Esophagus muscularis mucosa (tissue), 4 donors: ENCODE measurements around the gene RNF20.

Experiments
- EP300 ChIP-seq: sonication (generic); formaldehyde crosslinking; IDR thresholded peaks from one replicate; pipeline ENCODE4 v1.6.1; 2017; ENCODE audit warnings: antibody characterized with exemption
- POLR2A ChIP-seq: fragments of 450-650 bp; IDR thresholded peaks from one replicate; pipeline ENCODE4 v1.6.1; 2017; ENCODE audit warnings: antibody characterized with exemption, moderate library complexity, mild to moderate bottlenecking, low read depth
- POLR2AphosphoS5 ChIP-seq, 2 donors: sonication (generic); formaldehyde crosslinking; IDR thresholded peaks; one replicate each; pipeline ENCODE4 v1.6.1; 2017; ENCODE audit warnings: antibody characterized with exemption in 2 of 2
- TF ChIP-seq, protein P1 (sequence below), 3 experiments: fragments of 200-600 bp in 2 of 3; fragments of 450-650 bp in 1 of 3; sonication (generic) in 2 of 3; IDR thresholded peaks; one replicate each; pipeline ENCODE4 v1.5.1; 2017 to 2019; ENCODE audit warnings: antibody characterized with exemption in 3 of 3, mild to moderate bottlenecking in 2 of 3, moderate library complexity in 1 of 3

DNA sequence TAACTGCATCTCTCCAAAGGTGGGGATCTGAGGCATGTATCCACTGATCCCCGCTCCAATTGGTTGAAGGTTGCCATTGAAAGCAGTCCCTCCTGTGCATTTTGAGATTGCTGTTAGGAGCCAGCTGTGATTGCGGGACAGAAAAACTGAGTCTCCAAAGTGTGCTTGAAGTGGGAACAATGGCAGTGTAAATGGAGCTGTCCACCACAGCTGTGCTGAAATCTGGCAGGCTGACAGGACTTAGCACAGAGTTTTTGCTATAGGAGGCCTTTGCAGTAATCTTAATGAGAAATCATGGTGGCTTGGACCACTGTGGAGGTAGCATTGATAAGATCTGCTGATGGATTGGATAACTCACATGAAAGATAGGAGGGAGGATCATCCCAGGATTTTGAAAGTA lies 3.3 kb downstream of the RNF20 start:
- TF ChIP-seq, protein P1, sequence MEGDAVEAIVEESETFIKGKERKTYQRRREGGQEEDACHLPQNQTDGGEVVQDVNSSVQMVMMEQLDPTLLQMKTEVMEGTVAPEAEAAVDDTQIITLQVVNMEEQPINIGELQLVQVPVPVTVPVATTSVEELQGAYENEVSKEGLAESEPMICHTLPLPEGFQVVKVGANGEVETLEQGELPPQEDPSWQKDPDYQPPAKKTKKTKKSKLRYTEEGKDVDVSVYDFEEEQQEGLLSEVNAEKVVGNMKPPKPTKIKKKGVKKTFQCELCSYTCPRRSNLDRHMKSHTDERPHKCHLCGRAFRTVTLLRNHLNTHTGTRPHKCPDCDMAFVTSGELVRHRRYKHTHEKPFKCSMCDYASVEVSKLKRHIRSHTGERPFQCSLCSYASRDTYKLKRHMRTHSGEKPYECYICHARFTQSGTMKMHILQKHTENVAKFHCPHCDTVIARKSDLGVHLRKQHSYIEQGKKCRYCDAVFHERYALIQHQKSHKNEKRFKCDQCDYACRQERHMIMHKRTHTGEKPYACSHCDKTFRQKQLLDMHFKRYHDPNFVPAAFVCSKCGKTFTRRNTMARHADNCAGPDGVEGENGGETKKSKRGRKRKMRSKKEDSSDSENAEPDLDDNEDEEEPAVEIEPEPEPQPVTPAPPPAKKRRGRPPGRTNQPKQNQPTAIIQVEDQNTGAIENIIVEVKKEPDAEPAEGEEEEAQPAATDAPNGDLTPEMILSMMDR (IDR thresholded peaks at IDR 0.05): no peak
- TF ChIP-seq POLR2A (no peak), POLR2AphosphoS5 (IDR thresholded peaks at IDR 0.05) (no peak), EP300 (no peak)
